HG02884 (cell line): Measurements from ENCODE around the gene RECQL5.

ENCODE experiments used
- ATAC-seq: cut with Tn5 transposase; IDR thresholded peaks from one replicate; pipeline ENCODE4 v1.9.1; 2021; ENCODE audit warnings: mild to moderate bottlenecking, moderate library complexity; ENCODE audit not compliant: unreplicated experiment

The RECQL5 gene

DNA sequence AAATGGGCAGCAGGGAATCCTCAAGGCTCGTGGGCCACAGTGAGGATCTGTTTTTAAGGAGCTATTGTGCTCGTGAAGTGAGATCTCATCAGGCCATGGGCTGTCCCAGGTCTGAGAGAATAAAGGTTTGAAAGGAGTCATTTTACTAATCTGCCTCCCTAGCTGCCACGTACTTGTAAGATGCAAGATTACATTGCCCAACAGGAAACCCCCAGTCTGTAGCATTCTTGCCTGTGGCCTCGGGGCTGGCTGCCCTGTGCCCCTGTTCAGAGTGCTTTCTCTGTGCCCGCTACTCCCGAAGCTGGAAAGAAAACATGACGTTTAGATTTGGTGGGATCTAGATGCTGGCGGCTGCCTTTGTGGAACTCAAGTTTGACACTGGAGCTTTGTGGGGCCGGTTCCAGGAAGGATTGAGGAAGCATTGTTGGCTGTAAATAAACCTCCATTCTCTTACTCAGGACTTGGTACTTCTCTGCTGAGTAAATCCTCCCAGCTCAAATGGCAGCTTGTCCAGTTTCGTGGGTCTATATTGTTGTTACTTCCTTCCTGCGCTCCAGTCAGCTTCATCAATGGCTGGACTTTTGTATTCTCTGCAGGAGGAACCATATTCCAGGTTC, 21.4 kb upstream of the RECQL5 start:
- no peak for ATAC-seq

DNA sequence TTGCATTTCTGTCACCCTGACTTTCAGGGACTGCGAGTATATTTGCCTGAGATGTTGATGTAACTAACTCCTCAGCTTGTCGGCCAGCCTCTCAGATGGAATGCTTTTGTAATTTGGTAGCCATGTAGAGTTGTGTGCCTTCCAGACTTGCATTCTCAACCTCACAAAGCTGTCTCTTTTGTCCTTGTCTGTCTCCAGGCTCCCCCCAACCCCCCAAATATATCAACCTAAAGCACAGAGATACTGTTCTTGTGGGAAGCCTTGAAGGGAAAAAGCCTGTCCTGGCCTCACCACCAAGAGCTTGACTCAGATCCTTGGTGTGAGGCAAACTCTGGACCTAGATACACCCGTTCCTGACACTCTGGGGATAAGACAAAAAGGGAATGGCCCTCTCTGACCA, 18.5 kb upstream of the RECQL5 start:
- no peak for ATAC-seq

GRCh38 chr17:75684924-75685323, 18.0 kb upstream of the RECQL5 start:
- ATAC-seq: no peak

DNA sequence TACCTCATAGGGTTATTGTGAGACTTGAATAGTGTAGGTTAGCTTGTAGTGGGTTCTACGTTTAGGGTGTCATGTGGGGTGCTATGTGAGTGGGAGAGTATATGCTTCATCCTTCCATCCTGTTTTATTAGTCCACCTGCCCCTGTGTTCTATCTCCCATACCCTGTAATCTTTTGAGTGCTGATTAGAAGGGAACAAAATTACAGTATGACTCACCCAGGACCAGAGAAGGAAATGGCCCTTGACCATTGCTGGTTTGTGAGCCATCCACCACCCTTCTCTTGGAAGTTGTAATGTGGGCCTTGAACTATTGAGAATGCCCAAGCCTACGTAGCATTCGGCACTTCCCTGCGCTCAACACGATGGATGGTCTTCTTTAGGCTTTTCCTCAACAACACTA, 17.3 kb upstream of the RECQL5 start:
- ATAC-seq: no peak

- no peak for ATAC-seq
Measured at GRCh38 chr17:75683583-75683982, 16.6 kb upstream of the RECQL5 start.

DNA sequence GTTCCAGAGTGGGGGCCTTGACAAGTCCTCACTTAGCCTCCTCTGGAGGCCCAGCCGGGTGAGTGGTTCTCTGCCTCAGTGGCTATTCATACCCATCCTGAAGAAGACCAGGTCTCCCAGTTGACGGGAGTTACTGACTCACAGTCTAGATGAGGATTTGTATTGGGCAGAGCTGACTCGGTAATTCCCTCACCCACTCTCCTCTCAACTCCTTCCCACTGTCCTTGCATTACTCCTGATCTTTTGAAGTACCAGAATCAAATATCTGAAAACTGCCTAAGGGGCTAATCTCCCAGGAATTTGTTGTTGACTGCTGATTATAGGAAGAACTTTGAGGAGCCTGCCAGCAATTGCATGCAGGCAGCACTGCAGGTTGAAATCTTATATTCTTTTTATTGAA, 14.3 kb upstream of the RECQL5 start:
- ATAC-seq: no peak

DNA sequence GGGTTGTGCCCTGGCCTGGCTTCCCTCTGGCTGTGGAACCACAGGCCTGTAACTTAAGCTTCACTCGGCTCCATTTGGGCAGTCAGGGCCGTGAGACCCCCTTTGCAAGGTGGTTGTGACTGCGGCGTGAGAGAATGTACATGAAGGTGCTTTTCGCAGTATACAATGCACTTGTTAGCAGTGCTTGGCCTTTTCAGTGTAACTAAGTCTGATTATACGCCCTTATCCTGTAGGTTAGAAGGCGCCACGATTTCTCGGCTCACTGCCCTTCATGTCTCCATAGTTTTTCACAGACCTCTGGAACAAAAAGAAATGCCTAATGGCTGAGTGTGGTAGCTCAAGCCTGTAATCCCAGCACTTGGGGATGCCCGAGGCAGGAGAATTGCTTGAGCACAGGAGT, 13.5 kb upstream of the RECQL5 start:
- ATAC-seq: no peak

DNA sequence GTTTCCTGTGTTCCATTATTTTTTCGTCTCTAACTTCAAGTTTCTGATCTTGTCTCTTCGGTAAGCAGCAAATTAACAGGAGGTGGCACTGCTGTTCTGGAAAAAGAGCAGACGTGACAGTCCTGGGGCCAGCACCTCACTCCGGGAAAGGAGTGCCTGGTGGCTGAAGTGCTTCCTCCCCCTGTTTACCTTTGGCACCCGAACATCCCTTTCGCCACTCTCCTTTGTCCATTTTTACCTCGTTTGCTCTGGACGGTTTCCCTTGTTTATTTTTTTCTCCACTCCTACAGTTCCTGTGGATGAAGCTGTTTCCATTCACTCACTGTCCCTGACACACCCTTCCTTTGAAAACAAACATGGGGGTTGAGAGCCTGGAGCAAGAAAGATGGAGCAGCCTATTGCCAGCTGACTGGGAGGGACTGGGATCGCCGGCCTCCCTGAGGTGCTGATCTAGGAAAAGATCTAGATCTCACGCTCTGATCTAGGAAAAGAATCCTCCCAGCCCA, 12.8 kb upstream of the RECQL5 start:
- no peak for ATAC-seq

GRCh38 chr17:75676461-75676860, 9.5 kb upstream of the RECQL5 start:
- no peak for ATAC-seq

DNA sequence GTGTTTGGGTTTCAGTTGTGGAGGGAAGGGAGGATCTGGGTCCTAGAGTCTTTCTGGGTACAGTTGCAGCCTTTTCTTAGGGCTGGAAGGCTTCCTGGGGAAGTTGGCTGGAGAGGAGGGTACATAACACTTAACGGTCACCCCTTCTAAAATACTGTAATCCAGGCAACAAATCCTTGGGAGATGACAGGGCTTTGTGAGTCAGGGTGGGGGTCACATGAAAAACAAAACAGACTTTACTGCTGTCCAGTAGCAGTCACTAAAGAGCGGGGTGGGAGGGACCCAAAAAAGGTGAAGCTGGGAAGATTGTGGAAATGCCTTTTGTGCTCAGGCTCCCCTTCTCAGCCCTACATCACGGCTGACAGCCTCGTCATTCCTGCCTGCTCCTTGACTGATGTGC, 6.5 kb upstream of the RECQL5 start:
- no peak for ATAC-seq

GRCh38 chr17:75672011-75672410, 5.1 kb upstream of the RECQL5 start:
- no peak for ATAC-seq

DNA sequence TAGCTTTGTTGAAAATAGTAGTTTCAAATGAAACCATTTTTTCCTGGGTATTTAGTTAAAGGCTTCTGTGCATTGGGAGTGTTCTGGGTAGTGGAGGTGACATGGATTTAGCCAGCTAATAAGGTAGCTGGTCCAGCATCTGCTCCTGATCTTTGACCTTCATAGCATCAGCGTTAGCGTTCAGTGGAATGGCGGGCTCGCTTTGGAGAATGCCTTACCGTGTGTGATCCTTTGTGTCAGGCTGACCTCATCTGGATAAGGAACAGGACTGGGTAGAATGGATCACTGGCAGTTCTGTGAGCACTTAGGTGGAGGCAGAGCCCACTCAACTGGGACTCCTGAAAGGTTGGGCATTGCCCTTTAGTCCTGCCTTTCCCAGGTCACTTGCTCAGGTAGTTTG, 3.9 kb upstream of the RECQL5 start:
- ATAC-seq: no peak

DNA sequence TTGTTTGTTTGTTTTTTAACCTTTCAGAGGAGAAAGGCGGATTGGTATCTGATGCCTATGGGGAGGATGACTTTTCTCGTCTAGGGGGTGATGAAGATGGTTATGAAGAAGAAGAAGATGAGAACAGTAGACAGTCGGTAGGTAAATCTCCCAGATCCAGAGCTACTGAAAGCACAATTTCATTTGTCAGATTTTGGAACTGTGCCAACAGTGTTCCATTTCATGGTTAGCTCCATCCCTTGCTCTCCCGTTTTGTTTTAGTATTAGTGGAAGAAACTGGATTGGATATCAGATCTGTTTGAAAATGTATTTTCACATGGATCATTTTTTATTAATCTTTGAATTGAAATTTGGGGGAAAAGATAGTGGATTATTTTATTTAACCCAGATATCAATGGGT, 1.5 kb upstream of the RECQL5 start:
- ATAC-seq: no peak

DNA sequence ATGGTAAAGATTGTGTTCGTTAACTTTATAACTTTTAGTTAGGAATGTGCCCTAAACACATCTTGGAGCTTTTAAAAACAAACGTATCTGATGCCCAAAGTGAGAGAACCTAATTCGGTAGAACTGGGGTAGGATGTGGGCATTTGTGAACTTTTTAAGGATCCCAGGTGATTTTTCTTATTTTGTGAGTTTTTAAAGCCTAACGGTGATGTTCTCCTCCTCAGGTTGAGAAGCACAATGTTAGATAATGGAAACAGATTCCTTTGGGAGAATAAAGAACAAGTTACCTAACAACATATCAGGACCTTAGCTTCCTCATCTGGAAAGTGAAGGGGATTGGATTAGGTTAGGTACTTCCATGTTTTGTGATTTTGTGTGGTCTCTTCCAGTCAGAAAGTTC, 871 bp upstream of the RECQL5 start:
- ATAC-seq: no peak

GRCh38 chr17:75665981-75666380, 973 bp downstream of the RECQL5 start:
- ATAC-seq: no peak

DNA sequence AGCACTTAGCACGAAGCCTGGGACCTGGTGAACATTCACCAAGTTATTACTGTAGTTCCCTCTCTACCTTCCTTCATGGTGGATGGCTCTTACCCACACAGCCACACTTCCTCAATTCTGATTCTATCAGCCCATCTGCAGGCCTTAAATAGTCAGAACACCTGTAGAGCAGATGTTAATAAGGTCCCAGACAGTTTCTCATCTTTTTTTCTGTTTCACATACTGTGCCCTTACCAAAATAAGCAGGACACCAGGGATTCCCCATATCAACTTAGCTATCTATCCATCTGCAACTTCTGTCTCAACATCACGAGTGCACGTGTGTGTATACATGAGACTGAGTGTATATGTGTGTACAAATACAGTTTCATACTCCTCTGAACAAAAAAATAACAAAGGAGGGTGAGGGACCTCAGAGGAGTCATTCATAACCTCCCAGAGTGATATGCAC, 2.8 kb downstream of the RECQL5 start:
- peak; percentile 66 for ATAC-seq

GRCh38 chr17:75662511-75662910, 4.4 kb downstream of the RECQL5 start:
- no peak for ATAC-seq

DNA sequence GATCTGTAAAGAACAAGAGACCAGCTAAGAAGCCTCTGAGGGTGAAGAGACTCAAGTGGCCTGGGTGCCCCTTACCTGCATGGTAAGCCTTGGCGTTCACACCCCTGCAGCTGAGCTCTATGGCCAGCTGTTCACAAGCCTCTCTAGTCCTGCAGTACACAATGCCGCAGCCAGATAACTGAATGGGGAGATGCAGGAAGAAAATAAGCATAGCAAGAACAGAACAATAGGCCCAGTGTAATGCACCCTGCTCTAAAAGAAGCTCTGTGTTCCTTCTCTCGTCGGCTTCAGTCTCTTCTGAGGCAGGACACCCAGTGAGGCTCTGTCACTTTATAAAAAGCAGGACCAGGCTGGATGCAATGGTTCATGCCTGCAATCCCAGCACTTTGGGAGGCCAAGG, 5.4 kb downstream of the RECQL5 start:
- no peak for ATAC-seq

- no peak for ATAC-seq
Measured at GRCh38 chr17:75658237-75658636, 8.7 kb downstream of the RECQL5 start.

DNA sequence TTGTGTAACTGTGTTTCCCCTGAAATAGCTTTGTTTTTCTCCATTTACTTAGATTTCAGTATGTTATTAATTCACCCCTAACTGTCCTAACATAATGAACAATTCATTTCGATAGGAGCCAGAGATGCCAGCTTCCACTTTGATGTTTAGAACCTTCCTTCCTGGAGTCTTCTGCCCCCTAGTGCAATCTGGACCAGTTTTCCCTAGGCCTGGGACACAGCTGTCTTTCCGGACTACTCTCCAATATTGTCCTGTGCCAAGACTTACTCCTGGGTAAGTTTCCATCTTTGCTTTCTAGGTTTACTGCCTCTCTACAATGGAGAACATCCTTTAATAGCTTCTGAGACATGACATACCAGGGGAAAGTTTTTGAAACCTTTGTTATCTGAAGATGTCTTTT, 12.8 kb downstream of the RECQL5 start:
- ATAC-seq: no peak

GRCh38 chr17:75652934-75653549, 13.9 kb downstream of the RECQL5 start:
- no peak for ATAC-seq

DNA sequence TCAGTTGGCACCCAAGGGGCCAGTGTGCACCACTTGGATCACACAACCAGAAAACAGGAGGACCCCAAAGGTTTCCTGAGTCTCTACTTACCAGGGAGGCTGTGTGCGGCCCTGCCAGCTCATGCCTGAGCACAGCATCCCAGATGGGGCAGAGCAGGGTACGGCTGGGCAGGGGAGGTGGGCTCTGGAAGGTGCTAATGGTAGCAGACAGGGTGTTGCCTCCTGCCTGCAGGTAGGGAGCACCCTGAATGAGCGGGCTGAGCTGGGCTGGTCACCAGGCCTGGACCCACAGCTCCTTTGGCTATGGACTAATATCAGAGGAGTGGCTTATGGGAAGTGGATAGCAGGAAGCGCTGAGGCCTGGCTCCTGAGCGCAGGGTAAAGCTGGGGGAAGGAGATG, 14.6 kb downstream of the RECQL5 start:
- no peak for ATAC-seq

DNA sequence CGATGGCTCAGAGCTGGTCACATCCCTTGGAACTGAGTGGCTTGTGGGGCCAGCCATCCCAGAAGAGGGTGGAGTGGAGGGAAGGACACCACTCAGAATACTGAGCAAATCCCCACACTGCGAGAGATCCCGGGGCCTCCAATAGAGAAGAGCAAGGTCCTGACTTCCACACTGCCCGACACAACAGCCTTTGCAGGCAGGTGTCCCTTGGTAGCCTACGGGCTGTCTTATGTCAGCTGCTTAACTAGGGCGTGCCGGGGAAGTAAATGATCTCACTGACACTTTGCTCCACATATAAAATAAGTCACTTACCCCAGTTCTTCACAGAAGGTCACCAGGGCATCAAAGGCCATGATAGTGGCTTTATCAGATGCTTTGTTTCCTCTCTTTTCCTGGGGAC, 16.1 kb downstream of the RECQL5 start:
- no peak for ATAC-seq
